ENCODE measurements around the gene SNRNP48. TPM values are rescaled to one million over a fixed set of nuclear protein-coding genes. Genes with fewer than 3 reads are reported as not detected.

The SNRNP48 gene
- total RNA-seq, 1 experiment from 2014 or later: 26.2 TPM

GRCh38 chr6:7585287-7585930, 4.6 kb upstream of the SNRNP48 start:
- ChIA-PET CTCF (no interaction called here), POLR2A (no interaction called here), RAD21 (ENCODE audit: low non-redundant PET in 1 of 2, low total read pairs in 2 of 2, uncharacterized antibody in 2 of 2, unreplicated experiment in 2 of 2) (no interaction called here)
- intact Hi-C loops (cut with micrococcal nuclease): no loop called here
- ATAC-seq (no peak), DNase-seq (ENCODE audit: low read depth, low spot score) (no peak)
- Histone ChIP-seq H3K4me3 (replicated peaks in 1 of 2; ENCODE audit: low read depth in 1 of 2, low read length in 2 of 2) (no peak overlapping the region), H3K9me3 (ENCODE audit: control insufficient read depth in 1 of 2, insufficient read depth in 1 of 2, low read depth in 1 of 2, low read length in 2 of 2) (no peaks in the 10 kb centered on the region), H3K9ac (ENCODE audit: low read length) (no peak overlapping the region), H3K9me2 (ENCODE audit: insufficient read depth) (no peaks in the 10 kb centered on the region), H4K20me1 (ENCODE audit: insufficient read depth) (no peaks in the 10 kb centered on the region), H3K27me3 (ENCODE audit: insufficient read depth, low read length) (no peaks in the 10 kb centered on the region), H3K79me2 (ENCODE audit: insufficient read depth, low read length) (peaks cover 5% of the 10 kb centered on the region), H3K27ac (ENCODE audit: low read depth, low read length) (no peak overlapping the region), H2AFZ (ENCODE audit: low read depth, low read length, poor library complexity, severe bottlenecking) (no peak overlapping the region), H3K4me1 (ENCODE audit: control insufficient read depth in 1 of 2, insufficient read depth in 2 of 2, low read length in 2 of 2) (peaks cover 4 to 8% of the 10 kb centered on the region in 2 experiments; a peak in 2 of 4 replicates), H3K4me2 (ENCODE audit: low read length) (no peak overlapping the region), H3K36me3 (ENCODE audit: control insufficient read depth in 1 of 2, insufficient read depth in 2 of 2, low read length in 2 of 2) (peaks cover 28 to 38% of the 10 kb centered on the region in 2 experiments; a peak in 3 of 4 replicates)
- no peak for TF ChIP-seq RAD21 (IDR thresholded peaks at IDR 0.05; ENCODE audit: low read depth)
- no peak for TF ChIP-seq TCF7L2 (IDR thresholded peaks at IDR 0.05; ENCODE audit: borderline replicate concordance, extremely low read depth, insufficient read depth, insufficient read length)
- no peak for TF ChIP-seq ELF1 (IDR thresholded peaks at IDR 0.05; ENCODE audit: borderline replicate concordance, low read depth)
- no peak for TF ChIP-seq EGR1 (IDR thresholded peaks at IDR 0.05; ENCODE audit: low read depth)
- TF ChIP-seq ZNF274 (IDR thresholded peaks at IDR 0.05; ENCODE audit: low read depth, low read length): no peak
- TF ChIP-seq EZH2 (IDR thresholded peaks at IDR 0.05): no peak
- no peak for TF ChIP-seq YY1 (IDR thresholded peaks at IDR 0.05; ENCODE audit: extremely low read depth, insufficient replicate concordance, low read depth, low read length)
- no peak for TF ChIP-seq SRF (IDR thresholded peaks at IDR 0.05; ENCODE audit: low read depth)
- TF ChIP-seq, protein P1, sequence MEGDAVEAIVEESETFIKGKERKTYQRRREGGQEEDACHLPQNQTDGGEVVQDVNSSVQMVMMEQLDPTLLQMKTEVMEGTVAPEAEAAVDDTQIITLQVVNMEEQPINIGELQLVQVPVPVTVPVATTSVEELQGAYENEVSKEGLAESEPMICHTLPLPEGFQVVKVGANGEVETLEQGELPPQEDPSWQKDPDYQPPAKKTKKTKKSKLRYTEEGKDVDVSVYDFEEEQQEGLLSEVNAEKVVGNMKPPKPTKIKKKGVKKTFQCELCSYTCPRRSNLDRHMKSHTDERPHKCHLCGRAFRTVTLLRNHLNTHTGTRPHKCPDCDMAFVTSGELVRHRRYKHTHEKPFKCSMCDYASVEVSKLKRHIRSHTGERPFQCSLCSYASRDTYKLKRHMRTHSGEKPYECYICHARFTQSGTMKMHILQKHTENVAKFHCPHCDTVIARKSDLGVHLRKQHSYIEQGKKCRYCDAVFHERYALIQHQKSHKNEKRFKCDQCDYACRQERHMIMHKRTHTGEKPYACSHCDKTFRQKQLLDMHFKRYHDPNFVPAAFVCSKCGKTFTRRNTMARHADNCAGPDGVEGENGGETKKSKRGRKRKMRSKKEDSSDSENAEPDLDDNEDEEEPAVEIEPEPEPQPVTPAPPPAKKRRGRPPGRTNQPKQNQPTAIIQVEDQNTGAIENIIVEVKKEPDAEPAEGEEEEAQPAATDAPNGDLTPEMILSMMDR (IDR thresholded peaks at IDR 0.05 in 2 of 3, conservative IDR thresholded peaks at IDR 0.05 in 1 of 3; ENCODE audit: borderline replicate concordance in 1 of 3, insufficient read depth in 1 of 3, low read depth in 2 of 3, low read length in 2 of 3): no peak
- TF ChIP-seq SP1 (IDR thresholded peaks at IDR 0.05; ENCODE audit: low read depth): no peak
- no peak for TF ChIP-seq SIN3A (IDR thresholded peaks at IDR 0.05; ENCODE audit: low read depth)
- no peak for TF ChIP-seq EZH2phosphoT487 (IDR thresholded peaks at IDR 0.05; ENCODE audit: borderline replicate concordance)
- no peak for TF ChIP-seq FOSL1 (IDR thresholded peaks at IDR 0.05; ENCODE audit: low read depth)
- no peak for TF ChIP-seq ZFX (IDR thresholded peaks at IDR 0.05)
- TF ChIP-seq POLR2A (IDR thresholded peaks at IDR 0.05; ENCODE audit: borderline replicate concordance, extremely low read depth, insufficient read depth, insufficient read length): no peak
- no TSS peak for BruUV-seq (replicated peaks)

All from HCT116 (cell line).